BLaER1 (cell line): ENCODE measurements around the gene PRKCE.

ENCODE experiments used
- H3K27ac ChIP-seq: shearing (Covaris generic); formaldehyde crosslinking; 2 replicates; pipeline ENCODE4 v1.8.1; 2022
- H3K27me3 ChIP-seq: shearing (Covaris generic); formaldehyde crosslinking; 2 replicates; pipeline ENCODE4 v1.8.1; 2022
- H3K36me3 ChIP-seq: shearing (Covaris generic); formaldehyde crosslinking; 2 replicates; pipeline ENCODE4 v1.8.1; 2022
- H3K4me1 ChIP-seq: shearing (Covaris generic); formaldehyde crosslinking; 2 replicates; pipeline ENCODE4 v1.8.1; 2022
- H3K4me2 ChIP-seq: shearing (Covaris generic); formaldehyde crosslinking; 2 replicates; pipeline ENCODE4 v1.8.1; 2022
- H3K4me3 ChIP-seq: shearing (Covaris generic); formaldehyde crosslinking; 2 replicates; pipeline ENCODE4 v1.8.1; 2022
- H3K9ac ChIP-seq: shearing (Covaris generic); formaldehyde crosslinking; 2 replicates; pipeline ENCODE4 v1.8.1; 2022
- H3K9me3 ChIP-seq: shearing (Covaris generic); formaldehyde crosslinking; 2 replicates; pipeline ENCODE4 v1.8.1; 2022
- H4K20me1 ChIP-seq: shearing (Covaris generic); formaldehyde crosslinking; 2 replicates; pipeline ENCODE4 v1.8.1; 2022
- Cebpa-rat ChIP-seq: shearing (Covaris generic); IDR thresholded peaks from 2 replicates; pipeline ENCODE4 v1.8.1; 2022

Gene PRKCE

DNA sequence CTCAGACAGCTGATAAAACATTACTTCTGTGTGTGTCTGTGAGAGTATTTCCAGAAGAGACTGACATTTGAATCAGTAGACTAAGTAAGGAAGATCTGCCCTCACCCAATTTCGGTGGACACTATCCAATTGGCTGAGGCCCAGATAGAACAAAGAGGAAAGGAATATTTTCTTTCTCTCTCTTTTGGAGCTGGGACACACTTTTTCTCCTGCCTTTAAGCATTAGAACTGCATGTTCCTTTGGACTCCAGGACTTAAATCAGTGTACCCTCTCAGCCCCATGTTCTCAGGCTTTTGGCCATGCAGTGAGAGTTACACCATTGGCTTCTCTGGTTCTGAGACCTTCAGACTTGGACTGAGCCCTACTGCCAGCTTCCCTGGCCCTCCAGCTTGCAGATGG is 37.1 kb upstream of the PRKCE start:
- no peaks in the 10 kb centered on the region for H3K36me3 ChIP-seq
- no peaks in the 10 kb centered on the region for H4K20me1 ChIP-seq
- no peak overlapping the region for H3K4me3 ChIP-seq
- H3K27ac ChIP-seq, result no peak overlapping the region
- H3K4me1 ChIP-seq, result peaks cover 29% of the 10 kb centered on the region
- no peaks in the 10 kb centered on the region for H3K9me3 ChIP-seq
- TF ChIP-seq Cebpa-rat, result no peak
- H3K27me3 ChIP-seq, result no peaks in the 10 kb centered on the region
- no peak overlapping the region for H3K4me2 ChIP-seq
- H3K9ac ChIP-seq, result no peak overlapping the region

DNA sequence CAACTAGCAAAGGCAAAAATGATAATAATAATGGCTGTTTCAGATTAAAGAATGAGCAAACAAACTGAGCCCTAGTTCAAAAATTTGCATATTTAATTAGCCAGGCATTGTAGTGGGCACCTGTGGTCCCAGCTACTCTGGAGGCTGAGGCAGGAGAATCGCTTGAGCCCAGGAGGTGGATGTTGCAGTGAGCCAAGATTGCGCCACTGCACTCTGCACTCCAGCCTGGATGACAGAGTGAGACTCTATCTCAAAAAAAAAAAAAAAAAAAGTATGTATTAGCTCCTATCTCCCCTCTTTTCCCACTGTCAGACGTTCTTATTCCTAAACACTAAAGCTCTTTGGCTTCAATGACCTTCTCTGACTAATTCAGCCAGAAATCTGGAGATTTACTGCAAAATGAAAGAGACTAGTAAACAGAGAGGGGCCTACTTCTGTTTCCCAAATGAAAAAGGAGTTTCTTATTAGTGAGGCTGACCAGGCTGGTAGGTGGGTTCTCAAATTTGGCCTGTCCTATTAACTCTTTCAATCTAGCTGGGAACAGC is 36.5 kb upstream of the PRKCE start:
- Histone ChIP-seq H3K4me3 (no peak overlapping the region), H3K9ac (no peak overlapping the region), H3K27ac (no peak overlapping the region), H3K4me2 (no peak overlapping the region), H3K36me3 (no peaks in the 10 kb centered on the region), H3K4me1 (peaks cover 23% of the 10 kb centered on the region), H3K27me3 (no peaks in the 10 kb centered on the region), H4K20me1 (no peaks in the 10 kb centered on the region), H3K9me3 (no peaks in the 10 kb centered on the region)
- TF ChIP-seq Cebpa-rat, result no peak

DNA sequence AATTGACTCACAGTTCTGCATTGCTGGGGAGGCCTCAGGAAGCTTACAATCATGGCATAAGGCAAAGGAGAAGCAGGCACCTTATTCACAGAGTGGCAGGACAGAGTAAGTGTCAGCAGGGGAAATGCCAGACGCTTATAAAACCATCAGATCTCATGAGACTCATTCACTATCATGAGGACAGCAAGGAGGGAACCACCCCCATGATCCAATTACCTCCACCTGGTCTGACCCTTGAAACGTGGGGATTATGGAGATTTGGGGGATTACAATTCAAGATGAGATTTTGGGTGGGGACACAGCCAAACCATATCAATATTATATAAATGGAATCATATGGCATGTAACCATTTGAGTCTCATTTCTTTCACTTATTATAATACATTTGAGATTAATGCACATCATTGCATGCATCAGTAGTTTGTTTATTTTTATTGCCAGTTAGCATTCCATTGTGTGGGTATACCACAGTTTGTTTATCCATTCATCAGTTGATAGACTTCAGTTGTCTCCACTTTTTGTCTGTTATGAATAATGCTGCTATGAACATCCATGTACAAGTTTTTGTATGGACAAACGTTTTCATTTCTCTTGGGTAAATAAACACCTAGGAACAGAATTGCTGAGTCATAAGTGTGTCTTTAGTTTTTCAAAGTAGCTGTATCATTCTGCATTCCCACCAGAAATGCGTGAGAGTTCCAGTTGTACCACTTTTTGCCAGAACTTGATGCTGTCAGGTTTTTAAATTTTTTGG is 34.6 kb upstream of the PRKCE start:
- no peak overlapping the region for H3K9ac ChIP-seq
- no peak for TF ChIP-seq Cebpa-rat
- H3K36me3 ChIP-seq, result no peaks in the 10 kb centered on the region
- no peak overlapping the region for H3K4me2 ChIP-seq
- H3K27me3 ChIP-seq, result no peaks in the 10 kb centered on the region
- H3K9me3 ChIP-seq, result no peaks in the 10 kb centered on the region
- H3K27ac ChIP-seq, result no peak overlapping the region
- H4K20me1 ChIP-seq, result no peaks in the 10 kb centered on the region
- no peak overlapping the region for H3K4me3 ChIP-seq
- H3K4me1 ChIP-seq, result peaks cover 12% of the 10 kb centered on the region

DNA sequence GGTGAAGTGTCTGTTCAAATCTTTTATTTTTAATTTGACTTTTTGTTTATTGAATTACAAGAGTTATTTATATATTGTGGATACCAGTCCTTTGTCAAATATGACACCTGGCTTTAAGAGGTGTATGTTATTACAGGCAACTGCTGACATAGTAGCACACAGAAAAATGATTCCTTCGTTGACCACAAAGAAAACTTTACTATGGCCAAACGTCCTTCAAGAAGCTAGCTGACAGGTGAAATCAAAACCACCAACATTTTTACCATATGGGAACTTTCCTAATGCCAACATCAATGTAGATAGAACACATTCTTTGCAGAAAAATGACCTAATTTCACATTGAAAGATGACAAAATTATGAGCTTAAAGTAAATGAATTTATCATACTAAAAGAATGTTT is 34.0 kb upstream of the PRKCE start:
- H4K20me1 ChIP-seq, result no peaks in the 10 kb centered on the region
- H3K4me1 ChIP-seq, result peaks cover 6% of the 10 kb centered on the region
- H3K36me3 ChIP-seq, result no peaks in the 10 kb centered on the region
- no peak for TF ChIP-seq Cebpa-rat
- no peaks in the 10 kb centered on the region for H3K9me3 ChIP-seq
- H3K4me2 ChIP-seq, result no peak overlapping the region
- H3K9ac ChIP-seq, result no peak overlapping the region
- no peak overlapping the region for H3K4me3 ChIP-seq
- no peak overlapping the region for H3K27ac ChIP-seq
- no peaks in the 10 kb centered on the region for H3K27me3 ChIP-seq

GRCh38 chr2:45622336-45623075 is 29.0 kb upstream of the PRKCE start:
- TF ChIP-seq Cebpa-rat, result no peak
- Histone ChIP-seq H3K36me3 (no peaks in the 10 kb centered on the region), H3K27ac (no peak overlapping the region), H3K4me2 (no peak overlapping the region), H3K27me3 (no peaks in the 10 kb centered on the region), H3K4me1 (no peaks in the 10 kb centered on the region), H3K9ac (no peak overlapping the region), H3K9me3 (no peaks in the 10 kb centered on the region), H4K20me1 (no peaks in the 10 kb centered on the region), H3K4me3 (no peak overlapping the region)

DNA sequence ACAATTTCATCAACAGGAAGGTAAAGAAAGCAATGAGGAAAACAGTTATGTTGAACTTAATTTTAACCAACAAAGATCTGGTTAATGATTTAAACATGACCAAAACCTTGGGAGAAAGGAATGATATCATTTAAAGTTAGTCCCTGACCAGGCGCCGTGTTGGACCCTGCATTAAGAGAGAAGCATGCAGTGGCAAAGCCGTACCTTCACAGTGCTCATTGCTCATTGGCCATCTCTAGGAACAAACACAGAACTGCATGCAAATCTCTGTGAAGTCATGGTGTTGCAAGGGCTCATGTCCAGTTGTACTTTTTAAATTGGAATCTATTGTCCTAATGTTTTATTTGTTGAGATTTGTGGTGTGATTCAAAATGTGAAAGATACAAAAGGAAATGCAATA is 28.4 kb upstream of the PRKCE start:
- Histone ChIP-seq H3K9ac (no peak overlapping the region), H3K4me3 (no peak overlapping the region), H3K36me3 (no peaks in the 10 kb centered on the region), H3K27ac (no peak overlapping the region), H4K20me1 (no peaks in the 10 kb centered on the region), H3K4me1 (no peaks in the 10 kb centered on the region), H3K4me2 (no peak overlapping the region), H3K27me3 (no peaks in the 10 kb centered on the region), H3K9me3 (no peaks in the 10 kb centered on the region)
- TF ChIP-seq Cebpa-rat, result no peak

DNA sequence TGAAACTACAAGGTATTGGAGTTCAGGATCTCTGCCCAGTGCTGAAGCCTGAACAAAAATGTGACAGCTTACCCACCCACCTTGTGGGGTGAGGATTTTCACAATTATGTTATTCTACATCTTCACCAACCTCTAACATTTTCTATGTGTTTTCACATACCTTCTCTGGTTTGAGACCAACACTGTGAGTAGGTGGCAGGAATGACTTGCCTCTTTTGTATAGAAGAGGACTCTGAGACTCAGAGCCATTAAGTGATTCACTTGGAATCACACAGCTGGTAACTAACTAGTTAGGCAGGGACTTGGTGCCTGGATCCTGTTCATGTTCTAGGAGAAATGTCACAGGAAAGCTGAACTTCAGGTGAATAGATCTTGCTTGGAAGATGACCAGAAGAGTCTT is 25.7 kb upstream of the PRKCE start:
- H3K4me2 ChIP-seq, result no peak overlapping the region
- H3K4me3 ChIP-seq, result no peak overlapping the region
- H3K27me3 ChIP-seq, result no peaks in the 10 kb centered on the region
- no peaks in the 10 kb centered on the region for H3K9me3 ChIP-seq
- no peak overlapping the region for H3K9ac ChIP-seq
- H3K36me3 ChIP-seq, result no peaks in the 10 kb centered on the region
- H4K20me1 ChIP-seq, result no peaks in the 10 kb centered on the region
- no peak for TF ChIP-seq Cebpa-rat
- H3K4me1 ChIP-seq, result no peaks in the 10 kb centered on the region
- no peak overlapping the region for H3K27ac ChIP-seq

- H3K27me3 ChIP-seq, result no peaks in the 10 kb centered on the region
- no peaks in the 10 kb centered on the region for H3K36me3 ChIP-seq
- H3K9me3 ChIP-seq, result no peaks in the 10 kb centered on the region
- TF ChIP-seq Cebpa-rat, result no peak
- no peak overlapping the region for H3K4me3 ChIP-seq
- no peak overlapping the region for H3K9ac ChIP-seq
- no peaks in the 10 kb centered on the region for H3K4me1 ChIP-seq
- no peak overlapping the region for H3K4me2 ChIP-seq
- no peaks in the 10 kb centered on the region for H4K20me1 ChIP-seq
- H3K27ac ChIP-seq, result no peak overlapping the region
Measured at GRCh38 chr2:45626387-45627221, 24.9 kb upstream of the PRKCE start.

GRCh38 chr2:45627911-45628310 is 23.6 kb upstream of the PRKCE start:
- Histone ChIP-seq H3K9ac (no peak overlapping the region), H3K9me3 (no peaks in the 10 kb centered on the region), H3K4me2 (no peak overlapping the region), H3K4me1 (no peaks in the 10 kb centered on the region), H3K4me3 (no peak overlapping the region), H3K27ac (no peak overlapping the region), H4K20me1 (no peaks in the 10 kb centered on the region), H3K27me3 (no peaks in the 10 kb centered on the region), H3K36me3 (no peaks in the 10 kb centered on the region)
- TF ChIP-seq Cebpa-rat, result no peak
